TTC549 (cell line): ENCODE data around the gene SMARCAL1.

Experiments
- FAIRE-seq: peaks from 2 replicates; lab custom pipeline; 2012; peaks lifted over from hg19 to GRCh38; lab: Jason Lieb, UNC

SMARCAL1 gene

DNA sequence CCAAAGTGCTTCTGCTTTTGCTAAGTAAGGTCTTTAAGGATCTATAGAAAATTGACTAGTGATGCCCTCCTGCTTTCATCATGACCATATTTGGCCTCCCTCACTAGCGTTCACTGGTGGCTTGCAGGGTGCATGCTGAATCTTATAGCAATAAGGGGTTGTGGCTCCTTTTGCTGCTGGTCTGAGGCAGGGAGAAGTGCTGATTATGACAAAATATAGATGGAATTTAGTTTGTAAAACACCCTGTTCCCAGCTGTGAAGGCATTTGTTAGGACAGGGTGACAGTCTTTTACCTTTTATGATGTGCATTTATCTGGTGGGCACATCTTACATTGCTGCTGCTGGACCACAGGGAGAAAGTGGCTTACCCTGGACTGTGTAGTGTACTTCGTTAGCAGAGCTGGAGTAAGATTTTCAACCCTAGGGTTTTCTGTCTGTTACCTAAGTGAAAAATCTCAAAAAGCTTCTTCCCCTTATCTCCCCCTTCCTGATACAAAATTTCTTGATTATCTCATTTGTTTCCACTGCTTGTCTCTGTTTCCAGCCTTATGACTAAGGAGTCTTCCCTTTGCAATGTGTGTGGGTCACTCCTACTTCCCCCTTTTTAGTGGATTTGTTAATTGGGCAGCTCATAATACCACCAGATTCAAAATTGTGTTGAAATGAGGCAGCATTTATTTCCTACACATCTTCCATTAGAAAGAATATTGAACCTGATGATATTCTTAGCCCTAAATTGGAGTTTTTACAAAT, 65.2 kb downstream of the SMARCAL1 start:
- no peak for FAIRE-seq

DNA sequence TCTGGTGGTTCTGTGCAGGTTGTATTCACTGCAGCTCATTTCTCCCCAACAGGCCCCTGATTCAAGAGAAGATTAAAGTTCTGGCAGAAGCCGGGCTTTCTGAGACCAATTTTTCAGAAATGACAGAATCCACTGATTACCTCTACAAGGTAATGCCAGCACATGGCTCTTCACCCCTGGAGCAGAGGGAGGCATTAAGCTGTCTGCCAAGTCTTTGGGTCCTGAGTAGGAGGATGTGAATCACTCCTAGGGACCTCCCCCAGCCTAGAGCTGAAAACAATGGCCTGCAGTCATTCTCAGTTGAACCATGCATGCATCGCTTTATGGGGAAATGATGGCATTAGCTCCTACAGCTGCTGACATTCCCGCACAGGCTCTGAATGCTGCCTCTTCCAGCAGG, 65.9 kb downstream of the SMARCAL1 start:
- no peak for FAIRE-seq

DNA sequence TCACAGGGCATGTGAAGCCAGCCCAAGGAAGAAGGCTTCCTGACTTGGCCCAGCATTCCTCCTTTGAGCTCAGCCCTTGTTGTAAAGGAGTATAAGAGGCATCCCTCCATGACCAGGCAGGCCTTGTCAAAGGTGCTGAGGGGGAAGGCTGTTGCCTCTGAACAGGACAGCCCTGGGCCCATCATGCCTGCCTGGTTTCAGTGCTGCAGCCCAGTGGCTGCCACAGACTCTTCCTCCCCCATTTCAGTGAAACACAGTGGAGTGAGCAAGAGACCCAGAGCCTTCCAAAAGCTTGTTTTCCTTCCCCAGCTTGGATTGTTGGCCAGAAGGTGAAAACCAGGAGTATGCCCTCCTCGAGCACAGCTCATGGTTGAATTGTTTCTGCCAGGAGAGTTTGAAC, 66.5 kb downstream of the SMARCAL1 start:
- no peak for FAIRE-seq

GRCh38 chr2:216480221-216480620, 67.9 kb downstream of the SMARCAL1 start:
- FAIRE-seq: no peak

GRCh38 chr2:216482640-216483039, 70.4 kb downstream of the SMARCAL1 start:
- no peak for FAIRE-seq

- FAIRE-seq: no peak
These were observed 73.0 kb downstream of the SMARCAL1 start for GRCh38 chr2:216485237-216485636.

GRCh38 chr2:216485745-216486144, 73.5 kb downstream of the SMARCAL1 start:
- FAIRE-seq: no peak

DNA sequence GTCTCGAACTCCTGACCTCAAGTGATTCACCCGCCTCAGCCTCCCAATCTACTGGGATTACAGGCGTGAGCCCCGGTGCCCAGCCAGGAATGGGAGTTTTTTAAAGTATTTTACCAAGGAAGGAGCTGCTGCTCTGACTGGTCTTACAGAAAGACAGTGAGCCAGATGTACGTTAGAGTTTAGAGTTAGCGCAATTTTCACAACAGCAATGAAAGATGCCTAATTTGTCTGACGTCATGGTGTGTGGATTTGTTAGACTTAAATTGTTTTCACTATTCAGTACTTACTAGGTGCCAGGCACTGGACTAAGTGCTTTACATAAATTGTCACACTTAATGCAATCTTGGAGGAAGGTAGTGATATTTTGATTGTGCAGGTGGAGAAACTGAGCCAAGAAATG, 74.0 kb downstream of the SMARCAL1 start:
- FAIRE-seq: no peak

DNA sequence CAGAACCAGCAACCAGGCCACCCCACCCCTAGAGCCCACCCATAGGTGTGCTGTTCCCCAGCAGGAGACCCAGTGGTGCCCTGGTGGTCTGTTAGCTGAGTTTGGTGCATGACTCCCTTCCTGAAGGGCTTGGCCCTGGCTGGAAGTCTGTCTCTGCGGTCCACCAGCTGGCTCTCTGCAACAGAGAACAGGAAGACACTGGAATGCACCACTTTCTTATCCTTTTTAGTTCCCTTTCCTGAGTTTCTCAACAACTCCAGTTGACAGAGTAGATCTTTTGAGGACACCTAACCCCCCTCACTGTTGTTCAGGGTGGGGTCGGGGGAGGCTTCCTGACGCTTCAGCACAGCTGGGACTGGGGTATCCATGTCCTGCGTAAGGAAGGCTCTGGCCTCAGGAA, 74.4 kb downstream of the SMARCAL1 start:
- no peak for FAIRE-seq

DNA sequence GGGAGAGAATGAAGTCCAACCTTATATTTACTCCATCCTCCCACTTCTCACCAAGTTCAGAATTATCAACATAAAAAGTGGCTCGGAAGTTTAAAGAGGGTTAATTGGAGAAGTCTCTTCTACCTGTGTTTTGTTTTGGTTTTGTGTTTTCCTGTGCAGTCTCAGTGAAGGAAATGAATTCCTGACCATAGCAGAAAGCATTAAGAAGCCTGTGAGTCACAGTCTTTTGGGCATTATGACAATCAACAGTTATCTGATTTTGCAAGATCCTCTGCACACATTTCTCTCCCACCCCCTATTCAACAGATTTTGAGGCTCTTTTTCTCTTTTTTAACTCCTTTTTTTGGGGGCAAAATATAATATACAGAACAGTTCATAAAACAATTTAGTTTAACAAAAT, 77.8 kb downstream of the SMARCAL1 start:
- no peak for FAIRE-seq

DNA sequence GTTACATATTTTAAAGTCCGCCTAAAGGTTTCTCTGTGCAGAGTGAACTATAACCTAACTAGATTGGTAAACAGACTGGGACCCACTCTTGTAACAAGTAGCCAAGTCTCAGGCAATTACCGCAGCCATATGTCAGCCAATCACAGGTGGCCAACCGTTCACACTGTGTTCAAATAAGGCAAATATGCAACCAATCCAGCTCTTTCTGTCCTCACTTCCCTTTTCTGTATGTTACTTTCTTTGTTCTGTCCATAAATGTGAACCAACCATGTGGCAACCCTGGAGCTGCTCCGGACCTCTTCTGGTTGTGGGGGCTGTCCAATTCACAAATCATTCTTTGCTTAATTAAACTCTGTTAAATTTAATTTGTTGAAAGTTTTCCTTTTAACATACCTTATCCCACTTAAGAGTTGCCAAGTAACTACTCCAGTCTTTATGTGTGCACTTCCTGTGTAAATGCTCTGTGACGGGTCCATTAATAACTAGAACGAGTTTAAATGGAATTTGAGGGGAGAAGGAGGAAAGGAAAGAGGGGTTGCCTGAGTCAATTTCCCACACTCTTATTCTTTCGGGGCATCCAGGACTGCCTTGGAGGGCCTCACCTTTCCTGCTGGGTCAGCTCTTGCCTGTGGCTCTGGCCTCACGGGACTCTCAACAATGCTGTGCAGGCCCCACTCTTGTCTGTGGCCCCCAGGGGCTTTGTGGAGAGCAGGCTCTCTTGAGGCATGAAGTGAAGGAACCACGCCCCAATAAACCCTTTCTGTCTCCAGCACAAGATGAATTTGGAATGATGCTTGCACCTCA, 79.7 kb downstream of the SMARCAL1 start:
- no peak for FAIRE-seq

DNA sequence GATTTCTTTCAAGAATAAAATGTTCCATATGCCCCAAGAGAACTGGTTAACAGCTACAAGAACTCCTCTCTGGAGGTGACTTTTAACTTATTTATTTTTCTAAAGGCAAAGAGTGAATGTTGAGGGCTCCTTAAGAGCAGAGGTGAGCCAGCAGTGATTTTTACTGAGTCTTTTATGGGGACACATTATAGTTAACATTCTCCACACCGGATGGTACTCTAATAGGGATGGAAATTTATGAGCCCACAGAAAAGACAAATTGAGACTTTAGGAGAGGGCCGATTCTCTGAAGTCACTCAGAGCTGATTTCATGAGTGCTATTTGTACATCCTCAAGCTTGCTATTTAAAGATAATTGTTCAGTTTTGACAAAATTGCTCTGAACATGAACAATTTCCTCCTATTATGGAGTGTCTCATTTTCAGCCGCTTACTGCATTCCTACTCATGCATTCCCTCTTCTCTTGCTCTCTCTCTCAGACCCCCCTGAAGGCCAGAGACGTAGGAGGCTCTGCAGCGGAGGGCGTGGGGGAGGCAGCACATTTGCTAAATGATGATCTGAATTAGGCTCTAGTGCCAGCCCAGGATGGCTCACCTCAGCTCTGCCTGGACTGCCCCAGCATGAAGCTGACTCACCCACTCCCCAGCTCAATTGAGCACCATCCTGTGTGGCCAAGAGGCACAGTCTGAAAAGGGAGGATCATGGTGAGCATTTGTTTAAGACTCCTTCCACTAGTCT, 80.5 kb downstream of the SMARCAL1 start:
- FAIRE-seq: no peak

DNA sequence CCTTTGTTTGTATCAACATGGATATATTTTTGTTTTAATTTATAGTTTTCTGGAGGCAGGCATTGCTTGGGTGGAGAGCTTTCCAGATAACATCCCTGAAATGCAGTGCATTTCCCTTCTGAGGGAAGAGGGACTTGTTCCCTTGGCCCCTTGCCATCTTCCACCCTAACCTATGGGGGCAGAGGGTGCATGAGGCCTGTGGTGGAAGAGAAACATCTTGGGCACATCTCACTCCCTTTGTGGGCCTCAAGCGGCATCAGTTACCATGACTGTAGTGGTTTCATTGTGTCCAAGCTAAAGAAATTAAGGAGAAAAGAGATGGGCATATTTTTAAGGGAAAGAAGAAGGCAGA, 81.0 kb downstream of the SMARCAL1 start:
- FAIRE-seq: no peak

- no peak for FAIRE-seq
These were observed 83.4 kb downstream of the SMARCAL1 start for GRCh38 chr2:216495656-216496055.

DNA sequence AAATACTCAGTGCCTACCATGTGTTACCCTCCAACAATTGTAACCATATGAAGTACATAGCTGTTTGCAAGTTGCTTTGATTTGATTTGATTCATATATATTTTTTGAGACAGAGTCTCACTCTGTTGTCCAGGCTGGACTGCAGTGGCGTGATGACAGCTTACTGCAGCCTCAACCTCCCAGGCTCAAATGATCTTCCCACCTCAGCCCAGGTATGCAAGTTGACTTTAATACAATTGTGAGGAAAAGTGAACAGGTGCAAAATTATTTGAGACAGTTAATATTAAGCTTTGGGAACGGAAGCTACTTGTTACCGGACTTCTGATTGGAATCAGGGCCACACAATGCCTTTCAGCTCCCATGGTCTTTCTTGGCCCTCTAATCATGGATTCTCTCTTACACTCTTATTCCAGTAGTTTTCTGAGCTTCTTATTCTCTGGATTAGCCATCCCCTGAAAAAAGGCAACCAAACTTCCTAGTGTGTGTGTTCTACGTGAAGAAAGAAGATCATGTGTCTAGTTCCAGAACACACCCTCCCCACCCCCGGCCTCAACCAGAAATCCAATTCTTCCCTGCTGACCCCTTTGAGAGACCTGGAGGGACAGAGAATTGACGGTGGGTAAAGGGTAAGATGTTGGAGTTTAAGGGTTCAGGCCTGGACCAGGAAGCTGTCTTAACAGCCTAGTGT, 85.2 kb downstream of the SMARCAL1 start:
- FAIRE-seq: no peak

DNA sequence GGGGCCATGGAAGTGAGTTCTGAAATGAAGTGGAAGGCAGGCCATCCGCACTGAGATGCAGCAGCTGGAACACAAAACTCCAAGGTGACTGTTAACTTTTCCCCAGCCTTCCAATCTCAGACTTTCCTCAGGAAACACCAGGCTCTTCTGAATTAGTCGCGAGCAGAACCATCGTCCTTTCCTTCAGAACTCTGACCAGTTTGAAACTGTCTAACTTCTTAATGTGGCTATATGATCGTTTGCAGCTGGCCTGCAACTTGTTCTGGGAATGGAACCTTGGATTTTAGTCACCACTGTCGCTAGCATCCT, 85.7 kb downstream of the SMARCAL1 start:
- no peak for FAIRE-seq

DNA sequence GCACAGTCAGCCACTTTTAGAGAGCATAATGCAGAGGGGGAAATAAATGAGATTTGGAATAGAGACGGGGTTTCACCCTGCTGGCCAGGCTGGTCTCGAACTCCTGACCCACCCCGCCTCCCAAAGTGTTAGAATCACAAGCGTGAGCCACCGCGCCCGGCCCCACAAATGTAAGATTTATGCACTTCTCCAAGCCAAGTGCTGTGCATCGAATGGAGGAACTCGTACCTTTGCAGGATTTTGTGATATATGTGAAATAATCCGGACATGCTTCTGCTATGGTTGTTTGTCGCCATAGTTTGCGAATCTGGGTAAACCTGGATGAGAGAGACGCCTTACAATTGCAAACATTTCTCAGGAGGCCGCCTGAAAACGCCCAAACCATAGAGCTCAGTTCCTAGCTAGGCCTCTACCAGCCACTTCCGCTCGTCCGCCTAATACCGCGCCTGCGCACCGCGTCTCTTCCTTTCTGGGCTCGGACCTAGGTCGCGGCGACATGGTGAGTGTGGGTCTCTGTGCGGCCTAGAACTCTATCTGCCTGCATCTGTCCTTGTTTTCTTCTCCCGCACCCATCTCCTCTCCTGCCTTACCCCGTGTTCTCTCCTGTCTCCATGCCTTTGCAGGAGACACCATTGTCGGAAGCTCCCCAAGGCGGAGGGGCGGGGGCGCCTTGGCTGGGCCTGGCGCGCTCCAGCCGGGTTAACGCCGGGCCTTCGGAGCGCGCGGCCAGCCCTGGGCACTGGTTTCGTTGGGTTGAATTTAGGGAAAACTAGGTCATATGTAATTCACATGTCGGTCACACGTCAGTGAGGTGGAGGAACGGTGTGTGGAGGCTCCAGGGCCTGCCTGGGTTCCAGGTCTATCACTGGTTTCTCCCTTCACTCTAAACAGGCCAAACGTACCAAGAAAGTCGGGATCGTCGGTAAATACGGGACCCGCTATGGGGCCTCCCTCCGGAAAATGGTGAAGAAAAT, 86.4 kb downstream of the SMARCAL1 start, which contains the start of gene RPL37A:
Gene RPL37A, plus strand, starts transcription at position 466 of the 974 bp plus-strand sequence. Its CDS starts 31 bp downstream, at position 497.
- FAIRE-seq: peak; percentile 25

- FAIRE-seq: no peak
These were observed 87.4 kb downstream of the SMARCAL1 start for GRCh38 chr2:216499641-216500218.

DNA sequence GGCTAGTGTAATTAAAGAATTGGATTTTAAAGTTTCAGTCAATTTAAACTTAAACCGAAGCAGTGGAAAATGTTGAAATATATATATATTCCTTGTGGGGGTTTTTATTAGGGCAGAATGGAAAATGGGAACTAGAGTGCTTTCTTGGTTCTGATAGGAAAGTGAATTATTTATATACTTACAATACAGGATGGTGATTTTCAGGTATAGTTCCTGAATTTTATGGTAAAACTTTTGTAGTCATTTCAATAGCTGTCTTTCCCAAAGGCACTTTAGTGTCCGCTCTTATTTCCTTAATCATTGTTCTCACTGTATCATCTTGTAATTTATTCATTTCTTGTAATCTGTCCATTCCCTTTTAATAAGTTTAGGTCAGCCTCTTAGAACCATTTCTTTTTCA, 88.3 kb downstream of the SMARCAL1 start:
- no peak for FAIRE-seq

GRCh38 chr2:216501854-216502253, 89.6 kb downstream of the SMARCAL1 start:
- FAIRE-seq: no peak
